ENCODE data around the gene GTF2F2.
"Not testable (repeated sequence)": the region's sequence is repeated elsewhere in the genome, so short reads cannot be mapped to it uniquely, and the experiment has no call there.

The GTF2F2 gene

DNA sequence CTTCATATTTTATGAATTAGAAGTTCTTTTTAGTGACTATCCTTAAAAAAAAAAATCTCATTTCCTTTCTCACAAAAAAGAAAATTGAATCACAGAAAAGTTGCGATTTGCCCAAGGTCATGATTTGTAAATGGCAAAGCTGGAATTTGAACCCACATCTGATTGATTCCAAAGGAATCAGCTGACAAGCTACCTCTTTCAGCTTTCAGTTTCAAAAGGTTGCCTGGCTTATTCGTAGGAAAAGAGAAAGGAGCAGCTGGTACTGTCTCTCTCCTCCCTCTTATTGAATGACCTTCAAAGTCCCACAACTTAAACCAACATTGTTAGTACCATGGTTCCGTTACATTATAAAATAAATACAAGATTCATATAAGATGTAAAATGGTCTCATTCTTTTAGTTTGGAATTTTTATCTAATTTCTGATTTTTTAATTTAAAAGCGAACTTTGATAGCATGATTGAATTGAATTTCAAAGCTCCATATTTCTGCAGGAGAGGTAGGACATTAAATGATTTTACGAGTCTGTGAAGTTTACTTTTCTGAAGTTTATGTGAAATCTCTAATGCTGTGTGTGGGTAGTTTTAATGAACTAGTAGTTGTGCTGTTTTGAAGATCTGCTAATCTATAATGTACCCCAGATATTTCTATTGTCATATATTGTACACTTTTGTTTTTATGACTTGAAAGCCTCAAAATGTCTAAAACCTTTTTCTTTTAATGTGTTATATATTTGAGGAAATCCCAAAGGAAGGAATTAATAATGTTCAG is 99.0 kb downstream of the GTF2F2 start:
- DNase-seq: no peak

DNA sequence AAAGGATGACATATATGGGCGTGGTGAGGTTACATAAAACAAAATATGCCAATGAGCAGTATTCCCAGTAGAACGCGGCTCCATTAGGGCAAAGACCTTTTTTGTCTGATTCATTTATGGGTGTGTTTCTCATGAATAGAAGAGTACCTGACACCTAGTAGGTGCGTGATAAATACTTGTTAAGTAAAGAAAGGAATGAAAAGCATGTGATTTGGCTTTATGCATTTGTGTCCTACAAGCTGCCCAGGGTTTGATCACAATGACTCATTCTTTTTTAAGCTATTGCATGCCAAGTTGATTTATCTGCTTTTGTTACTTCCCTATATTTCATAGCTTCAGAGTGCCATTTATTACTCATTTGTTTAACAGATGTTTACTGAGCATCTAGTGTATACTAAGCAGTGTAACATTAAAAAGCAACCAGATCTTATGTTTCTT is 99.6 kb downstream of the GTF2F2 start:
- no peak for DNase-seq

DNA sequence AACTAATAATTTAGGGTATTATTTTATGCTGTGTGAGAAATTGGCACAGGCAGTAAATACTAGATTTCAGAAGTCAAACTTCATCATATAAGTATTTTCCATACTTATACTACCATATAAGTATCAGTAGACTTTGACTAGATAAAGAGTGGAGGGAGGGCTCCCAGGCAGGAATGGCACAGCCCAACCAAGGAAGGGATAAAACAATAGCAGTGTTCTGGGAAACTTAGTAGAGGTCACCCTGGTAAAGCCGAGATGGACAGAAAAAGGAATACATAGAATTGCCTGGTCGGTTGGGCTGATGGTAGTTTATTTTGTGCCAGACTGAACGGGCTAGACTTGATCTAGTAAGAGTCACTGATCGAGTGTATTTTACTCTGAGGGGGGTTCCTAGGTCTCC is 100.1 kb downstream of the GTF2F2 start:
- DNase-seq: no peak

DNA sequence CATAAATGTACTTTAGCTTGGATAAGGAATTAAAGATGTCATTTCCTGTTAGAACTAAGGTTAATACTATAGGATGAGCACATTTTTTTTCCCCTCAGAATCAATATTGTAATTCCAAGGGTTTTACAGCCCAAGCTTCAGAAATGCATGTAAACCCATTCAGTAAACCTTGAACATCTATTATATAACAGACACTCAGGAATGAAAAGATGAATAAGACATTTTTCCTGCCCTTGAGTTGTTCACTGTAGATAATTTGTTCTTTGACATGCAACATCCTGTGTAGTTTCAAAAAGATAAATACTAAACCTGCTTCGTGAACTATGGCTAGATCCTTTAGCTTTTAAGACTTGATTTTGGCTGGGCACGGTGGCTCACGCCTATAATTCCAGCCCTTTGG is 102.2 kb downstream of the GTF2F2 start:
- DNase-seq: no peak

DNA sequence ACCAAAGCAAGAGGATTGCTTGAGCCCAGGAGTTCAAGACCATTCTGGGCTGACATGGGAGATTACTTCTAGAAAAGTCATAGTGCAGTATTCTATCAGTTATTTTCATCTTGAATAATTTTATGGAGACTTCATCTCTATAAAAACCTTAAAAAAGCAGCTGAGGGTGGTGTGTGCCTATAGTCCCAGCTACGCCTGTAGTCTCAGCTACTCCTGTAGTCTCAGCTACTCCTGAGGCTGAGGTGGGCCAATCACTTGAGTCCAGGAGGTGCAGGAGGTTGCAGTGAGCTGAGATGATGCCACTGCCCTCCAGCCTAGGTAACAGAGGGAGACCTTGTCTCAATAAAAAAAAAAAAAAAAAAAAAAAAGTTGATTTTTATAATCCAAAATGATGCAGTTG is 102.6 kb downstream of the GTF2F2 start:
- no peak for DNase-seq

DNA sequence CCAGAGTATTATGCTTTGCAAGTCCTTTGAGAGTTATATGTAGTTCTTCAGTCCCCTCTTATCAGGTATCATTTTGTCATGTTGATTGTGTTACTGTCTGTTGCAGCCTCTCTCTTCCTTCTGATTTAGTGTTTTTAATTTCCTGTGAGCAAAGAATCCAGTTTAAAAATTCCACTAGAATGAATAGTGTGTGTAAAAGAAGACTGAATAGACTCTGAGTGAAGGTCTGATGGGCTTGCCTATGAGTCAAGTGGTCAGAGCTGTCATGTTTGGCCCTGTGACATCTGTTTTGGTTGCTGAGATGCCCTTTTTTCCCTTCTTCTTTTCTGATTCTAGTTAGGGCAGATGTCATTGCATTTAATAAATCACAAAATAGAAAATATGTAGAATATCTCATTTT is 103.9 kb downstream of the GTF2F2 start:
- no peak for DNase-seq

DNA sequence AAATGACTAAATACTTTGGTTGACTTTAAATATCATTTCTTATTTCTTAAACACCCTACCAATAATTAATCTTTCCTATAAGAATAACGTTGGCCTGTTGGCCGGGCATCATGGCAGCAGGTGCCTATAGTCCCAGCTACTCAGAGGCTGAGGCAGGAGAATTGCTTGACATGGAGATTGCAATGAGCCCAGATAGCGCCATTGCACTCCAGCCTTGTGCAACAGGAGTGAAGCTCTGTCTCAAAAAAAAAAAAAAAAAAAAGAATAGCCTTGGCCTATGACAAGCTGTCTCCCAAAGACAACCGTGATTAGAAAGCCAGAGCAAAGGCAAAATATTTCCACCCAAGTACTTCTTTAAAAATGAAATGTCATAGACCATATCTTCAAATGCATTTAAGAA is 105.1 kb downstream of the GTF2F2 start:
- no peak for DNase-seq

DNA sequence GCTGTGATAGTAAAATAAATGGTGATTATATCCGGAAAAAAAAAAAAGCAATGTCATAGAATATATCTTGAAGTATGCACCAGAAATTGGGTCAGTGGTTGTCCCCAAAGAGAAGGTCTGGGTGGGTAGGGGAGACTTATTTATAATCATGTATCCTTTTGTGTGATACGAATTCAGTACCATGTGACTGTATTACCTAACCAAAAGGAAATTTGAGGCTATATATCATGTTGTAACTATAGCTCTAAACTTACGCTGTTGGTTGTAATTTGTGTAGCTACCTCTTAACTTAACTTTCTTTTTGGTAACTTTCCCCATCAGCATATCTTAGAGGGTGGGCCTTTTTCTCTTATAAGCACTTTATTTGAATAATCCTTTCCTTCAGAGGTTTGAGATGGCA is 105.7 kb downstream of the GTF2F2 start:
- DNase-seq: no peak

DNA sequence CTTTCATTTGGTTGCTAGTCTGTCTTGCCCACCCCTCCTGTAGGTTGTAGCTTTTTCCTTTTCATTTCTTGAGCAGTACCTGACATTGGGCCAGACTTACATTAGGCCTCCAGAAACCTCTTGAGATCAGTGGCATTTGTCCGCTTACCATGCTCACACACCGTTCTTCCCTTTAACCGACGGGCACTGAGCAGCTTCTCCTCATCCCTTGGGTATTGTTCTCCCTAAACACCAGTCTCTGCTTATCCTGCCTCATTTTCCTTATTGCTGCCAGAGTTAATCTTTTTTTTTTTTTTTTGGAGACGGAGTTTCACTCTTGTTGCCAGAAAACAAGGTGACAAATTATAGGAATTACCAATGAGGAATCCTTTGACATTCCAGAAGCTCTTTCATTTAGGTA is 107.7 kb downstream of the GTF2F2 start:
- DNase-seq: no peak

DNA sequence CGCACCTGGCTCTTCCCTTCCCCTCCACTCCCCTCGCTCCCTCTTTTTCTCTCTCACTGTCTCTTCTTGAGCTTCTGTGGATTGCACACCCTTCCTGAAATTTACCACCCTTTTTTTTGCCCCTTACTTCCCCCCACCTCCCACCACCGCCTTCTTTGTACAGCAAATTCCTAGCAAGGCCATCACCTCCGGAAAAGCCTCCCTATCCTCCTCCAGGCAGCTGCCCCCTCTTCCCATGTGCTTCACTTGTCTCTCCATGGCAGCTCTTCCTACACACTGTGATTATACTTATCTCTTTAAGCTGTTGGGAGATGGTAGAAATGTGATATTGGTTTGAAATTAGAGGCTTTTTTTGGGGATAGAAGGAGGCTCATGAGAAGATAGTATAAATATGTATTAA is 108.9 kb downstream of the GTF2F2 start:
- DNase-seq: no peak

DNA sequence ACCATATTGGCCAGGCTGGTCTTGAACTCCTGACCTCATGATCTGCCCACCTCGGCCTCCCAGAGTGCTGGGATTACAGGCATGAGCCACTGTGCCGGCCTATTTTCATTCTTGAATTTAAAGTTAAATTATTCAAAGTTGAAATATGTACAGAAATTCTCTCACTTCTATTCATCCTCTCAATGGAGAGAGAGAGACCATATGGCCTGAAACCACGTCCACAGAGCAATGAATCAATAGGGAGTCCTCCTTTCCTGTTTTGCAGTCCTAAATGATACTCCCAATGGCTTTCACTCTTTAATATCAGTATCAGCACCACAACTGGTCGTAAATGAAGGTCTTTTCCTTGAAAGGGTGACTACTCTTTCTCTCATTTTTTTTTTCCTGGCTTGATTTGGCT is 111.0 kb downstream of the GTF2F2 start:
- DNase-seq: no peak

DNA sequence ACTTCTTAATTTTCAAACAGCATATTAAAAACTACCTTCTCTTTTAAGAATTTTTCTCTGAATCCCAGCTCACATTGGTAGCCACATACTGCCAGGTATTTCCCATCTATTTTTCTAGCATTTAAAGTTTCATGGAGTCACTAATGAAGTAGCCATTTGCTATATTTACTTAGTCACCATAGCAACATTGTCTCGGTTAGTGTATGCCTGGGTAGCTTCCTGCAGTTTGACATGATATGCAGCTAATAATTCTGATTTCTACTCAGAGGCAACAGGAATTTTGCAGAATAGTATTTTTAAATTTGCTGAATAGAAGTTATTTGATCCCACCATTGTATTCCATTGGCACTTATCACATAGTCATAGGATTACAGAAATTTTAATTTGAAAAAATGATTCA is 111.4 kb downstream of the GTF2F2 start:
- no peak for DNase-seq

DNA sequence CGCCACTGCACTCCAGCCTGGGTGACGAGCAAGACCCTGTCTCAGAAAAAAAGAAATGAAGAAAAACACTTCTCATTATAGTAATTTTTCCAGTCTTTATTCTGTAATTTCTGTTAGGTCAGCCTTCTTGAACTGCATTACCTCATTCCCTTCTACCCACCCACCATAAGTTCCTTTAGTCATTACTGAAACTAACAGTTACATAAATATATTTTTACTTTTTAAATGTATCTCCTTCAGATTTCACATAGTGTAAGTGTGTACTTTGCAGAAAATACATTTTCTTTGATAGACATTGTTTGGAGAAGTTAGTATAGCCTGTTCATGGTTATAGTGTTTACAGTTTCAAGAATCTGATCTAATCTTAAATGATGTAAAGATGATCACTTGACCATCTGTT is 112.3 kb downstream of the GTF2F2 start:
- no peak for DNase-seq

DNA sequence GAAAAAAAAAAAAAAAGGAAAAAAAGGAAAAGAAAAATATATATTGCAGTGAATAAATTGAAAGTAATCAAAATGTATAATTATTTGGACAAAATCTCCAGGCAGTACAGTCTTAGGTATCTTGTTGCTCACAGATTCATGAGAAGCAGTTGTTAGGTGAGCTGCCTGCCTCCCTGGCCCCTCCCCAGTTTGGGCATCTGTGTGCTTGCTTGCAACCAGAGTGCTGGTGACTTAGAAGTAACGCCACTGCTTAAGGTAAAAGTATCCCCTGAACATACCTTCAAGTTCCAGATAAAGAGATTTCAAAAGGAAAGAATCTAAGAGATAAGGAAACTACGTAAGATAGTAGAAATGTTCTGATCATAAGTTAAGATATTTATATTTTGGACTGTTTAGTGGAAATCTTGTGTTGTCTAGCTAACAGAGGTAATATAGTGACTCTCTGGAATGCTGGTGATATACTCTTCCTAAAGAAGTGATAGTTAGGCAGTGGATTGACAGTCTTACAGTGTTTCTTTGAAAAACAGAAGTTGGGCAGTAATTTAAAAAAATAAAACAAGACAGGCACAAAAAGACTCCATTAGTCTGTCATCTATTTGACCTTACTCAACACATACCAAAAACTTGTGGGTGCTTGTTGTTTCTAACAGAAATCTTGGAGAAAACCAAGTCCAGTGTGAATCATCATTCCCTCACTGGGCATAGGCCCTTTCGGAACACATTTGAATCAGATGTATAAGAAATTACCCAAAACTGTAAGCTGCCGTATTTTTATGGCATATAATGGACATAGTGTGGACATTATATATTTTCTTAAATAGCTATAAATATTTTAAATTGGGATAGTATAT is 118.9 kb downstream of the GTF2F2 start:
- no peak for DNase-seq

DNA sequence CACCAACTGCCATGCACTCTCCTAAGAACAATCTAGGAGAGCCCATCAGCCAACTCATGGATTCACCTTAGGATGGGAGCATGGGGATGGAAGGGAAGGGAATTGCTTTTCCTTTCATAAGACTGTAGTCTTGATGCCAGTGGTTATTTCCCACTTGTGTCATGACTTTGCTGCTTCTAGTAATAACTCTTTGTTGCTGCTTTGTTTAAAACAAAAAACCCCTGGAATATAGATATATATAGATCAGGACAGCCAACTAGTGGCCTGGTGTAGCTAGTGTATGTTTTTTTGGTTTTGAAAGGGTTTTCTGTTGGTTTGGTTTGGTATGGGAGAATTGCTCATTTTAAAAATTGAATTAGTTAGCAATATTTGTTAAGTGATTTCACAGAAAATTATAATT is 119.8 kb downstream of the GTF2F2 start:
- no peak for DNase-seq

DNA sequence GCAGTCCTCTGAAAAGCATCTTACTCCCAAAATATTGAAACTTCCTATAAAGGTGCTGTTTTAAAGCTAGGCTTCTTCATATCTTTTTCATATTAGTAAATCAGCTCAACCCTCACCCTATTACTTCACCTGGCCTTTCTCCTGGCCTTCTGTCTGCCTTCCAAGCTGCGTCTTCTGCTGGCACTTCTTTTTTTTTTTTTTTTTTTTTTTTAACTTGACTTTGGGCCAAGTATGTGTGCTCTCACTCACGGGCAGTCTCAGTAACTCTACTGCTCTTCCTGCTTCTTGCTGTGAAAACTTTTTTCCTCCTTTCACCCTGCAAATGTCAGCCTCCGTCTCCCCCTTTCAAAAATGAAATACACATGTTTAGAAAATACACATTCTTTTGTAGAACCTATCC is 121.8 kb downstream of the GTF2F2 start:
- DNase-seq: no peak

DNA sequence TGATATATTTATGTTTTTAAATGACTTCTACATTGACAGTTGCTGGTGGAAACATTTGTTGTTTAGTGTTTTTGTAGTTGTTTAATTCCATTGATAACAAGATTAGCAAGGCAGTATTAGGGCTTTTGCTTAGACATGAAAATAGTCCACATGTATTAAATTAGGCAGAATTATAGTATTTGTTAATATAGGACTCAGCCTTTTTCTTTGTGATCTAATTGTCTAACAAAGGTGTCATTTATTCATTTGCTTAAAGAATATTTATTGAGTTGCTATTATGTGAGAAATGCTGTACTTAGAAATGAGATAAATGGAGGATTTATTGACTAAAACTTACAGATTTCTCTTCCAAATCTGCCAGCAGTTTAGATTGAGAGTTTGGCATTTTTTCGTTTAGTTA is 122.2 kb downstream of the GTF2F2 start:
- DNase-seq: no peak

DNA sequence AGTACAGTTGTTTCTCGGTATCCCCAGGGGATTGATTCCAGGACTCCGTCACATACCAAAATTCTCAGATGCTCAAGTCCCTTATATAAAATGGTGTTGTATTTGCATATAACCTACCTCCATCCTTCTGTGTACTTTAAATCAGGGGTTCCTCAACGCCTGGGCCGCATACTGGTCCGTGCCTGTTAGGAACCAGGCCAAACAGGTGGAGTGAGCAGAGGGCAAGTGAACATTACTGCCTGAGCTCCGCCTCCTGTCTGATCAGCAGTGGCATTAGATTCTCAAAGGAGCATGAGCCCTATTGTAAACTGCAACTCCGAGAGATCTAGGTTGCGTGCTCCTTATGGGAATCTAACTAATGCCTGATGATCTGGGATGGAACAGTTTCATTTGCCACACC is 122.8 kb downstream of the GTF2F2 start:
- DNase-seq: no peak

DNA sequence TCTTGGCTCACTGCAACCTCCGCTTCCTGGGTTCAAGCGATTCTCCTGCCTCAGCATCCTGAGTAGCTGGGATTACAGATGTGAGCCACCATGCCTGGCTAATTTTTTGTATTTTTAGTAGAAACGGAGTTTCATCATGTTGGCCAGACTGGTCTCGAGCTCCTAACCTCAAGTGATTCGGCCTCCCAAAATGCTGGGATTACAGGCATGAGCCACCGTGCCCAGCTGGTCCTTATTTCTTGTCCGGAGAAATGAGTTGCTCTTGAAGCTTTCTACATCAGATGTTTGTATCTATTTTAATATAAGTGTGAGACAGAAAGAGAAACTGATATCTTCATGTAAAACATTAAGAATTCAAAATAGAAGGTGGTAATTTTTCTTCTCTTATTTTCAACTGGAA is 124.4 kb downstream of the GTF2F2 start:
- not testable (repeated sequence) for DNase-seq

DNA sequence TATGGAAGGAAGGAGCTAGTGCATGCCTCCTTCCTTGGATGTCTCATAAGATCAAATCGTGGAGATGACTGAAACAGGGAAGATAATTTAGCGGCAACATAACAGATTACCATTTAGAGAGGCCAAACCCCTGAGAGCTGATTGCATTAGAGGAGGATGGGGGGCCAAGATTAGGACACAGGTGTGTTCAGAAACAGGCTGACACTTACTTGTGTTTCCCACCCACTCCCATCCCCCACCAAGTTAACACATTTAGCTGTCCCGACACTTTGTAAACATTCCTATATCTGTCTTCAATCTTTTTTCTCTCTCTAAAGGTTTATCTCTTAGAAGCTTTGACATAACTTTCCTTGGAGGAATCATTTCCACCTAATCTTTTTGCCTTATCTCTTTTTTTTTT is 129.4 kb downstream of the GTF2F2 start:
- DNase-seq: no peak

DNA sequence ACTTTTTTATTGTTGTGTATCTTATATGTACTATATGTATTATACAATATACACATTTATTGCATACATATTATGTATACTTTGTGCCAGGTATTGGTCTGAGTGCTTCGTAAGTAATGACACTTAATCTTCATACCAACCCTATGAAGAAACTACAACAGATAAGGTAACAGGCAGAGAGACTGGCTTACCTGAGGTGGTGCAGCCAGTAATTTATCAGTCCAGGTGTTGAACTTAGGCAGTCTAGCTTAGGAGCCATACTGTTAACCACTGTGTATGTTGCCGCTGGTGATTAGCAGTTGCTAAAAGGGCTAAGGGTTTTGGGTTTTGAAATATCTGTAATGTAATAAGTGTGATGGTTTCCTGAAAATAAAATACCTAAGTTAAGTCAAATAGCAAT is 134.1 kb downstream of the GTF2F2 start:
- no peak for DNase-seq

DNA sequence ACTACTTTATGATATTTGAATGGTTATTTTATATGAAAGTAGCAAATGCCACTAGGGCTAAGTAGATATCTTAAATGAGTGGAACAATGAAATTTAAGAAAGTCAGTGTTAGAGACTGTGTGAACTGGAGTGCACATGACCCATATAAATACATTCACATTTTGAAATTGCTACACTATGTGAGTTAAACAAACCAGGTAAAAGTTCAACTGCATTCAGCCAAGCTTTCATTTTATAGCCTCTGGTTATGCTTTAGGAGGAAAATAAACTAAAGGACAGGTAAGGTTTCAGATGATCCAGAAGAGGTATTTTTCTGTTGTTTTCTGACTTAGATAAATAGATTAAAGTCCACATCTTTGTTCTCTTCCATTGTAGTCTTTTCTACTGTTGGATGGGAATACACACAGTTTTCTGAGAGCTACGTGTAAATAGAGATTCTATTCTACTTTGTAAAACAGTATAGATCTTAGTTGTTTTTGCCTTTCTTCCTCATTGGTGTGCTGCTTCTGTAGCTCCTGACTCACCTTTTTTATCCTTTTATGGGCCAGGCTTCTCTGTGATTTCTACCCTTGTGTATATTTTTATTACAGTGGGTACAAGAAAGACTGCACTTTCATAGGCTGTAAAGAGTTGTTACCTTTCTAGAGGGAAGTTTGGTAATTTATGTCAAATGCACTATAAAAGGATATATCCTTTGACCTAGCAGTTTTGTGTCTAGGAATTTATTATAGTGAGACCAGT is 135.1 kb downstream of the GTF2F2 start:
- DNase-seq: no peak

DNA sequence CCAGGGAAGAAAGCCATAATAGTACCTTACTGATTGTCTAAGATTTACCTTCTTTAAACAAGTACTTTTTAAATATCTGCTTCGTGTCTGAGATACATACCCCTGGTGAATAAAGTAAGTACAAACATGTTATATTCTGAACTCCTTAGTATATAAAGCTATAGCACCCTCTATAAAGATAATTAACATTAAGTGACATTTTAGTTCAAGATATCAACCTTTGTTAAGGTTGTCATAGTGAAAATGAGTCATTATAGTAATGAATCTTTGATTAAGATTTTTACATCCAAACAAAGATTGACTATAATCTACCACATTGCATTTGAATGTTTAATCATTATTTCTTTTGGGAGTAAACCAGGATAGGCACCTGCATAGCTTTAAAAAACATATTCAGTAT is 135.9 kb downstream of the GTF2F2 start:
- DNase-seq: no peak

All from activated effector memory CD4-positive, alpha-beta T cell treated with anti-CD3 and anti-CD28 coated beads, Interleukin-2, amount 50 U/mL, for 16 hours (primary cell).